PFSK-1 (cell line): ENCODE results near the gene MYO1E.

Source experiments
- POLR2AphosphoS5 ChIP-seq: IDR thresholded peaks from 2 replicates; pipeline ENCODE4 v1.6.1; 2012; ENCODE audit warnings: low read depth, mild to moderate bottlenecking, control low read depth, low read length, moderate library complexity
- REST ChIP-seq, 2 experiments: IDR thresholded peaks; 2 replicates each; pipeline versions ENCODE4 v1.6.1 to v1.8.0; 2011 to 2012; ENCODE audit warnings: low read depth in 2 of 2, low read length in 2 of 2, control low read depth in 1 of 2, inconsistent platforms in 1 of 2, mild to moderate bottlenecking in 1 of 2, moderate library complexity in 1 of 2; ENCODE audit not compliant: insufficient read depth in 1 of 2
- TAF1 ChIP-seq: IDR thresholded peaks from 2 replicates; pipeline ENCODE4 v1.6.1; 2012; ENCODE audit warnings: low read length, control low read depth, borderline replicate concordance; ENCODE audit not compliant: insufficient read depth

- no peak for TF ChIP-seq POLR2AphosphoS5
- no peak for TF ChIP-seq REST (IDR thresholded peaks at IDR 0.05; ENCODE audit: insufficient read depth in 1 of 2, low read depth in 2 of 2, low read length in 2 of 2)
- no peak for TF ChIP-seq TAF1
These were observed 154.0 kb downstream of the MYO1E start for GRCh38 chr15:59218710-59219109.
